Testis (tissue), 2 donors: ENCODE data around the gene IPO4.

ENCODE experiments used
- CTCF ChIP-seq, 3 experiments: fragments of 450-650 bp in 2 of 3; fragments of 200-600 bp in 1 of 3; sonication (generic) in 1 of 3; IDR thresholded peaks; one replicate each; pipeline ENCODE4 v1.5.1; 2016 to 2019; ENCODE audit warnings: antibody characterized with exemption in 3 of 3, mild to moderate bottlenecking in 2 of 3, moderate library complexity in 1 of 3
- POLR2A ChIP-seq: fragments of 450-650 bp; IDR thresholded peaks from one replicate; pipeline ENCODE4 v1.6.1; 2017; ENCODE audit warnings: antibody characterized with exemption, mild to moderate bottlenecking, moderate library complexity

GRCh38 chr14:24150567-24150966, 38.0 kb downstream of the IPO4 start:
- TF ChIP-seq POLR2A (no peak), CTCF (IDR thresholded peaks at IDR 0.05) (no peak)
